IPS-NIHi7 (cell line): ENCODE results near the gene MRPL22.
"Not testable (repeated sequence)": the region's sequence is repeated elsewhere in the genome, so short reads cannot be mapped to it uniquely, and the experiment has no call there.

Experiments
- DNase-seq: peaks from one replicate; pipeline ENCODE4 v3.0.0; 2012; ENCODE audit warnings: mixed read lengths; ENCODE audit errors: extremely low spot score

The MRPL22 gene

GRCh38 chr5:154940772-154941620 lies at the start of gene MRPL22:
TSS of gene MRPL22 (plus strand) at chr5:154941073. CDS start at chr5:154941111, 38 bp downstream.
- DNase-seq: peak; percentile 96

GRCh38 chr5:154892369-154892771 lies 48.5 kb upstream of the MRPL22 start:
- no peak for DNase-seq

- no peak for DNase-seq
Observed at GRCh38 chr5:154893381-154893780, 47.5 kb upstream of the MRPL22 start.

- no peak for DNase-seq
Observed at GRCh38 chr5:154895606-154896561, 45.0 kb upstream of the MRPL22 start.

- no peak for DNase-seq
Observed at GRCh38 chr5:154896562-154897165, 44.2 kb upstream of the MRPL22 start.

GRCh38 chr5:154898210-154898609 lies 42.7 kb upstream of the MRPL22 start:
- DNase-seq: no peak

GRCh38 chr5:154899151-154899816 lies 41.6 kb upstream of the MRPL22 start:
- DNase-seq: no peak

GRCh38 chr5:154900066-154900465 lies 40.8 kb upstream of the MRPL22 start:
- no peak for DNase-seq

GRCh38 chr5:154901276-154901675 lies 39.6 kb upstream of the MRPL22 start:
- DNase-seq: no peak

- no peak for DNase-seq
Observed at GRCh38 chr5:154901913-154902312, 39.0 kb upstream of the MRPL22 start.

- not testable (repeated sequence) for DNase-seq
Observed at GRCh38 chr5:154905601-154906000, 35.3 kb upstream of the MRPL22 start.

GRCh38 chr5:154916874-154917273 lies 24.0 kb upstream of the MRPL22 start:
- no peak for DNase-seq

GRCh38 chr5:154917757-154918156 lies 23.1 kb upstream of the MRPL22 start:
- DNase-seq: no peak

- DNase-seq: no peak
Observed at GRCh38 chr5:154923441-154924430, 17.1 kb upstream of the MRPL22 start.

- no peak for DNase-seq
Observed at GRCh38 chr5:154933537-154933936, 7.3 kb upstream of the MRPL22 start.

- no peak for DNase-seq
Observed at GRCh38 chr5:154934881-154935280, 6.0 kb upstream of the MRPL22 start.

- no peak for DNase-seq
Observed at GRCh38 chr5:154937186-154937717, 3.6 kb upstream of the MRPL22 start.

- peak; percentile 96 for DNase-seq
Observed at GRCh38 chr5:154937718-154938466, 3.0 kb upstream of the MRPL22 start, which contains the start of gene GEMIN5. TSS of gene GEMIN5 (minus strand) at chr5:154938211. CDS start at chr5:154938133, 78 bp downstream.

- DNase-seq: not testable (repeated sequence)
Observed at GRCh38 chr5:154939387-154939786, 1.5 kb upstream of the MRPL22 start.
